Epithelial cell of esophagus (primary cell): ENCODE data around the gene NRXN2.

Experiments
- DNase-seq: peaks from one replicate; pipeline ENCODE4 v3.0.0; 2010; ENCODE audit warnings: low read depth
- H3K4me3 ChIP-seq: 2 replicates; pipeline ENCODE4 v1.5.1; 2011; ENCODE audit warnings: mild to moderate bottlenecking, low read length, control low read depth
- TF ChIP-seq, protein P1 (sequence below): IDR thresholded peaks from 2 replicates; pipeline ENCODE4 v1.5.1; 2011; ENCODE audit warnings: low read depth, mild to moderate bottlenecking, low read length, control low read depth, inconsistent platforms; ENCODE audit not compliant: insufficient read depth; ENCODE audit errors: missing control alignments

NRXN2 gene

GRCh38 chr11:64742889-64743590 lies 20.0 kb upstream of the NRXN2 start:
- TF ChIP-seq, protein P1, sequence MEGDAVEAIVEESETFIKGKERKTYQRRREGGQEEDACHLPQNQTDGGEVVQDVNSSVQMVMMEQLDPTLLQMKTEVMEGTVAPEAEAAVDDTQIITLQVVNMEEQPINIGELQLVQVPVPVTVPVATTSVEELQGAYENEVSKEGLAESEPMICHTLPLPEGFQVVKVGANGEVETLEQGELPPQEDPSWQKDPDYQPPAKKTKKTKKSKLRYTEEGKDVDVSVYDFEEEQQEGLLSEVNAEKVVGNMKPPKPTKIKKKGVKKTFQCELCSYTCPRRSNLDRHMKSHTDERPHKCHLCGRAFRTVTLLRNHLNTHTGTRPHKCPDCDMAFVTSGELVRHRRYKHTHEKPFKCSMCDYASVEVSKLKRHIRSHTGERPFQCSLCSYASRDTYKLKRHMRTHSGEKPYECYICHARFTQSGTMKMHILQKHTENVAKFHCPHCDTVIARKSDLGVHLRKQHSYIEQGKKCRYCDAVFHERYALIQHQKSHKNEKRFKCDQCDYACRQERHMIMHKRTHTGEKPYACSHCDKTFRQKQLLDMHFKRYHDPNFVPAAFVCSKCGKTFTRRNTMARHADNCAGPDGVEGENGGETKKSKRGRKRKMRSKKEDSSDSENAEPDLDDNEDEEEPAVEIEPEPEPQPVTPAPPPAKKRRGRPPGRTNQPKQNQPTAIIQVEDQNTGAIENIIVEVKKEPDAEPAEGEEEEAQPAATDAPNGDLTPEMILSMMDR, result peak; percentile 59
- H3K4me3 ChIP-seq, result peak overlapping the region; percentile 35
- DNase-seq, result peak; percentile 32

GRCh38 chr11:64742087-64742888 lies 19.3 kb upstream of the NRXN2 start:
- no peak for DNase-seq
- H3K4me3 ChIP-seq, result peak overlapping the region; percentile 35
- TF ChIP-seq, protein P1, result no peak

DNA sequence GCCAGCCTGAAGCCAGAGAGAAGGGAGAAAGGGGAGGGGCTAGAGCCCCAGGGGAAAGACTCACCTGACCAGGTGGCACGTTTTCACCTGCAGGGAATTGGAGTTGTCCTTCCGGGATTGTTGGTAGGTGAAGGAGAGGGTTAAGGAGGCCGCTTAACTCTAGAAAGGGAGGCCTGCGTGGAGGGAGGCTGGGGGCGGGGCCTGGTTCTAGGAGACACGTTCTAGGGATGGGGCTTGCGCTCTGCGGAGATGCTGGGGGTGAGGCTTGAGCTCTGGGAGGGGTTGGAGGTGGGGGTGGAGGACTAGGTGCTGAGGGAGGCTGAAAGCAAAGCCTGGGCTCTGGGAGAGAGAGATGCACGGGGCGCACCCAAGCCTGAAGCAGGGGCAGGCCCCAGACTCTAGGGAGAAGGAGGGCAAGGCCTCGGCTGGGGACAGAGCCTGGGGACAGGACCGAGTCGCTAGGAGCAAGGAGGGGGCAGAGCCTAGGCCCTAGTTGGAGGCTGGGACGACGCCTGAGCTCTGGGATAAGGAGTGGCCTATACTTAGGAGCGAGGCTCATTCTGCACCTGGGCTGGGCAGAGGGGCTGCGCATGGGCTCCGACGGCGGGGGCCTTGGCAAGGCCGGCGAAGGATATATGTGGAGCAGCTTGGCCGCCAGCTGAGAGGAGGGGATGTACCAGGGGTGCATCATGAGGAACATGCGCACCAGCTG lies 18.5 kb upstream of the NRXN2 start:
- TF ChIP-seq, protein P1, result no peak
- H3K4me3 ChIP-seq, result no peak overlapping the region
- no peak for DNase-seq

GRCh38 chr11:64739871-64740270 lies 16.9 kb upstream of the NRXN2 start:
- no peak overlapping the region for H3K4me3 ChIP-seq
- TF ChIP-seq, protein P1, result no peak
- no peak for DNase-seq

GRCh38 chr11:64736654-64737053 lies 13.7 kb upstream of the NRXN2 start:
- TF ChIP-seq, protein P1, result no peak
- H3K4me3 ChIP-seq, result no peak overlapping the region
- no peak for DNase-seq

GRCh38 chr11:64735725-64736259 lies 12.8 kb upstream of the NRXN2 start:
- H3K4me3 ChIP-seq, result no peak overlapping the region
- TF ChIP-seq, protein P1, result no peak
- no peak for DNase-seq
